ENCODE measurements around the gene ARAP1.

GRCh38 chr11:72720047-72720446, 32.2 kb downstream of the ARAP1 start:
- TF ChIP-seq CTCF (IDR thresholded peaks at IDR 0.05) = no peak
- no peak for TF ChIP-seq REST (IDR thresholded peaks at IDR 0.05; ENCODE audit: insufficient read depth in 1 of 2, low read depth in 2 of 2, low read length in 1 of 2)
- no peak for TF ChIP-seq TCF7L2 (IDR thresholded peaks at IDR 0.05; ENCODE audit: low read depth, low read length)

All from Panc1 (cell line).